Endometrial microvascular endothelial cells (primary cell): ENCODE measurements around the gene CARD11. TPM values are rescaled to one million over a fixed set of nuclear protein-coding genes. Genes with fewer than 3 reads are reported as not detected.

Source experiments
- in situ Hi-C: cut with HindIII; loops from 2 replicates; pipeline ENCODE4 v1.10.0; 2017; ENCODE audit warnings: low sequenced_read_pairs, low pct_unique_long_range_greater_than_20kb; ENCODE audit errors: inconsistent ontology term
- total RNA-seq: library from RNA; depleted of rRNA; stranded (reverse); fragments of >200 nt; gene quantifications from one replicate; pipeline ENCODE4 v1.2.3, GENCODE V29; 2015; ENCODE audit errors: inconsistent ontology term

The CARD11 gene
- total RNA-seq, 1 donor from 2014 or later: 1.9 TPM

DNA sequence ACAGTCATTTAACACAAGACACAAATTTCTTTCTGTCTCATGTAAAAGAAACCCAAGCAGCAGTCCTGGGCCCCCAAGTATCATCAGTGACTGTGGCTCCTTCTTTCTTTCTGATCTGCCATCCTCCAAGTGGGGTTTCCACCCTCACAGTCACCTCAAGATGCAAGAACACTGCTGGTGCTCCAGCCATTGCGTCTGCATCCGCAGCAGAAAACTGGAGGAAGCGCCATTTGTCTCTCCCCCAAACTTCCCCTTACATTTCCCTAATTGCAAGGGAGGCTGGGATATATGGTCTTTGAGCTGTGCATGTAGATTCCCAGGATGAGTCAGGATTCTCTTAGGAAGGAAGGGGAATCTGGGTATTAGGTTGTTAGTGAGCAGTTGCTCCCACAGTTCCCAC, 138.6 kb downstream of the CARD11 start:
- in situ Hi-C loops: no loop called here

GRCh38 chr7:2904202-2904601, 139.5 kb downstream of the CARD11 start:
- in situ Hi-C loops: no loop called here

GRCh38 chr7:2903682-2904162, 139.9 kb downstream of the CARD11 start:
- in situ Hi-C loops: no loop called here

- in situ Hi-C loops: no loop called here
Measured at GRCh38 chr7:2897023-2897422, 146.6 kb downstream of the CARD11 start.

DNA sequence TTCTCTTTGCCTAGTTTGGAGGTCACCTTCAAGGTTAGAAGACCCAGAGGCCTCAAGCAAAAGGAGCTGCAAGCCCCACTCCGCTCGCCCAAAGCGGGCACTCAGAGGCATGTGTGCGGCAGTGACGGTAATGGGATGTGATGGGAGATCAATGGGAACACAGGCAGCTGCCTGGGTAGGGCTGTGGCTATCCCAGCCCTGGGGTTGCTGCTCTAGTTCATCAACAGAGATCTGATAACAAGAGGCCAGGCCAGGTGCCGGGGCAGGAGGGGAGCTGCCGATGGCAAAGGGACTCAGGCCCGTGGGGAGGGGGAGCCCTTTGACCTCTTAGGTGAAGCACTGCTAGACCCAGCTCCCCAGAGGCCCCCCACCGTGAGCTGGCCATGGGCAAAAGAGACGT, 147.5 kb downstream of the CARD11 start:
- in situ Hi-C loops: no loop called here

DNA sequence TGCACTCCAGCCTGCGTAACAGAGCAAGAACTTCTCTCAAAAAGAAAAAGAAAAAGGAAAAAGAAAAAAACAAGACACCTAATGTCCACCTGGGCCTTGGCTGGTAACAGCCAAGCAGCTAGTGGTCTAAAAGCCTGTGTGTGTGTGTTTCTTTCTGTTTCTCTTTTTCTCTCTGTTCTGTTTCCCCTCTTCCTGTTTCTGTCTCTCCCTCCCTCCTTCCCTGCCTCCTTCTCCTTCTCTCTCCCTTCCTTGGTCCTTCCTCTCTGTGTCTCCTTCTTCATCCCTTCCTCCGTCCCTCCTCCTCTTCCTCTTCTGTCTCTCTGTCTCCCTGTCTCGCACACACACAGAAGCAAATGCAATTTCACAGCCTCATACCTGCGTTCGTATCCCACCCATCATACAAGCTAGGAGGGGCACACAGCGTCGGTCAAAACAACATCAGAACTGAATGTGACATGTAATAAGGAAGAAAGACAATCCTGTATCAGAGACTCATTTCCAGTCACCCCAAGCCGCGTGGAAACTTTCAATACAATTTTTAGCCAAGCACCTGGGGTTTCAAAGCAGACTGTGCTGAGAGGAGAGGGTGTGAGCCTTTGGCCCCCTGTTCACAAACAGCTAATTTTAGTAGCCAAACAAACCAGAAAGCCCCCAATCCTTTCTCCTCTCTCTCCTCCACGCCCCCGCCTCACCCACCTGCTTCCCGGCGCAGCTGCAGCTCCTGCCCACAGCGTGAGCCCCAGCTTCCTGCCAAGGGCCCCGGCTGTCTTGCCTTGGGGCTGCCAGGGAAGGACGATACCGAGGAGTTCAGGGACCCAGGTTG, 149.3 kb downstream of the CARD11 start:
- in situ Hi-C loops: no loop called here

- in situ Hi-C loops: no loop called here
Measured at GRCh38 chr7:2893411-2893861, 150.2 kb downstream of the CARD11 start.

DNA sequence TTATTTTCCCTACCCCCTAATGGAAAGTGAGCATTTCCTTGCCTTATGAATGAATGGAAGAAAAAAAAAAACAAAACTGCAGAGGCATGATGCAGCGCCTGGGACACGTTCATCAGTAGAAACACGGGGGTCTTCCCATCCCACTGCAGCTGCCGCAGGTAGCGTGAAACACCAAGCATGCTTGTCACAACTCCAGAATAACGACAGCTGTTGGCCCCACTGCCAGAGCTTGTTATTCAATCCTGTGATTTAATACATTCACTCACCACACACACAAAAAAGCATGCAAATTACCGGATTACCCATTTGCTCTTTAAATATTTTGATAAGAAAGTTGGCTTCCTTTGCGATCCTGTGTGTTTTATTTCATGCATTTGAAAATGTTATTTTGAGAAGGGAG, 151.1 kb downstream of the CARD11 start:
- in situ Hi-C loops: no loop called here

- in situ Hi-C loops: no loop called here
Measured at GRCh38 chr7:2887816-2888215, 155.9 kb downstream of the CARD11 start.

GRCh38 chr7:2886900-2887299, 156.8 kb downstream of the CARD11 start:
- in situ Hi-C loops: no loop called here

DNA sequence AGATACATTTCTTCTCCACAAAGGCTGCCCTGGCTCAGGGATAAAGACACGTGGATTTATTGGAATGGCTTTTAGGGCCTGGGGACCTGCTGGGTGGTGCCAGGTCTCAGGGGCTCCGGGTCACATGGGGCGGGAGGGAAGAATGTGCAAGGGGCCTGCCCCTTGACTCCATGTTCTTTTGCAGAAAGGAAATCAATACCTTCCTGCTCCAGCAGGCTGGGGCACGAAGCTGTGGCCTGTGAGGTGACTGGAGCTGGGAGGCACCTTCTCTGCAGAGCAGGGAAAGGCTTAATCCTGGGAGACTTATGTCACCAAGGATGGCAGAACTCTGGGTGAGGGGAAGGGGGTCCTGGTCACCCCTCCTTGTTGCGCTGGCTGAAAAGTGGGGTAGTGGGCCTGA, 157.3 kb downstream of the CARD11 start:
- in situ Hi-C loops: no loop called here

DNA sequence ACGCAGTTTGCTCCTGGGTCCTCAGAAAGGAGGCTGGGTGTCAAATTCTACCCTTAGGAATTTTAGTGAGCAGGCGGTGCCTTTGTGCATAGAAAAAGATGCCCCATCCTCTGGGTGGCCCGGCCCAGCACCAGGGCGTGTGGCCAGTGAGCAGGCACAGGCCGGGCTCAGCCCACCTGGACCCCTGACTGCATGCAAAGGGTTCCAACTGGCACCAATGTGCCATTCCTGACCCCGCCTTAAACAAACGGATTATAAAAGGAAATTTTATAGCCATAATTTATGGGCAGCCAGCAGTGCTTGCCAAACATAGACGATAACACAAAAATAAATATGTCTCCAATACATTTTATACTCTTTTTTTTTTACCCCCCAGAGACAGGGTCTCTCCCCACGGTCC, 159.5 kb downstream of the CARD11 start:
- in situ Hi-C loops: no loop called here

DNA sequence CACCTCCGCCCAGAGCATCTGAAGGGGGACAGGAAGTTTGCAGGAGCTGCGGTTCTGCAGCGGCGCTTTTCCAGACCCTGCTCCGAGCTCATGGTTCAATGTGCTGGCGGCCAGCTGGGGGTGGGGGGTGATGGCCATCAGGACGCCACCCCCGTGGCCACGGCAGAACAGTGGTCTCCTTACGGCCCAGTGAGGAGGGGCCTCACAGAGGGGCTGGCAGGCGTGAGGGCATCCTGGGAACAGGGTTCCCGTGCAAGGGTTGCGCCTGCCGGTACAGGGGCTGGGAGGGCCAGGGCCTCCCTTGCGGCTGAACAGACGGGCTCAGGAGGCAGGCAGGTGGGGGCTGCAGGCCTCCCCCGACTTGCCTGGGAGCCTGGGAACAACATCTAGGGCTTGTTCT, 160.6 kb downstream of the CARD11 start:
- in situ Hi-C loops: no loop called here

GRCh38 chr7:2882111-2882510, 161.6 kb downstream of the CARD11 start:
- in situ Hi-C loops: no loop called here

- in situ Hi-C loops: no loop called here
Measured at GRCh38 chr7:2880874-2881533, 162.7 kb downstream of the CARD11 start.

- in situ Hi-C loops: no loop called here
Measured at GRCh38 chr7:2880051-2880450, 163.6 kb downstream of the CARD11 start.

GRCh38 chr7:2879354-2879753, 164.3 kb downstream of the CARD11 start:
- in situ Hi-C loops: no loop called here

- in situ Hi-C loops: no loop called here
Measured at GRCh38 chr7:2878306-2878705, 165.4 kb downstream of the CARD11 start.

DNA sequence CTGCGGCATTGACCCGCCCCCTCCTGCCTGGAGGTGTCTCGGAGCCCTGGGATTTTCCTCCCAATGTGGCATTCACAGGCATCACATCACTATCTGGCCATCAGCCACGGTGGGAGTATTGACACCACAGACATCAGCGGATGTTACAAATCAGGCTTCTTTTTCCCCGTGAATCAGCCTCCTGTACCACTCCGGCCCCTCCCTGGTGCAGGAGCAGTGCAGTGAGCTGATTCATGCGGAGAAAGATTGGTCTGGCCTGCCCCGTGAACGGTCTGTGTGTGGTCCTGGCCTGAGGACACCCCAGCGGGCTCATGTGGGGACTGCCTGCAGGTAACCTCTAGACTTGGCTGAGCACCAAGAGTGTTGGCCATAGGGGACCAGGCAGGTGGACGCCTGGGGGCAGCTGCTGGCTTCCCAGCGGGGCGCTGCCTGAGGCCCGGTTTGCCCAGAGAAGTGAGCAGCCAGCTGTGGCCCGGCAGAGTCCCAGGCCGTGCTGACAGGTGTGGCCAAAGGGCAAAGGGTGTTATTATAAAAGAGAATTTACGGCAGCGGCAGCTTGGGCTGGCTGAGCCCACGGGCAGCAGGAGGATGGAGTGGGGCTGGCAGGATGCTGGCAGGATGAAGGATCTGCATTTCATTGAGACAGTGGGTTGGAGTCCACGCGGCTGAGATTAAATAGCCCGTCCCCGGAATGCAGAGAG, 167.5 kb downstream of the CARD11 start:
- in situ Hi-C loops: no loop called here
